ENCODE data around the gene ATP4A.

Gene ATP4A

DNA sequence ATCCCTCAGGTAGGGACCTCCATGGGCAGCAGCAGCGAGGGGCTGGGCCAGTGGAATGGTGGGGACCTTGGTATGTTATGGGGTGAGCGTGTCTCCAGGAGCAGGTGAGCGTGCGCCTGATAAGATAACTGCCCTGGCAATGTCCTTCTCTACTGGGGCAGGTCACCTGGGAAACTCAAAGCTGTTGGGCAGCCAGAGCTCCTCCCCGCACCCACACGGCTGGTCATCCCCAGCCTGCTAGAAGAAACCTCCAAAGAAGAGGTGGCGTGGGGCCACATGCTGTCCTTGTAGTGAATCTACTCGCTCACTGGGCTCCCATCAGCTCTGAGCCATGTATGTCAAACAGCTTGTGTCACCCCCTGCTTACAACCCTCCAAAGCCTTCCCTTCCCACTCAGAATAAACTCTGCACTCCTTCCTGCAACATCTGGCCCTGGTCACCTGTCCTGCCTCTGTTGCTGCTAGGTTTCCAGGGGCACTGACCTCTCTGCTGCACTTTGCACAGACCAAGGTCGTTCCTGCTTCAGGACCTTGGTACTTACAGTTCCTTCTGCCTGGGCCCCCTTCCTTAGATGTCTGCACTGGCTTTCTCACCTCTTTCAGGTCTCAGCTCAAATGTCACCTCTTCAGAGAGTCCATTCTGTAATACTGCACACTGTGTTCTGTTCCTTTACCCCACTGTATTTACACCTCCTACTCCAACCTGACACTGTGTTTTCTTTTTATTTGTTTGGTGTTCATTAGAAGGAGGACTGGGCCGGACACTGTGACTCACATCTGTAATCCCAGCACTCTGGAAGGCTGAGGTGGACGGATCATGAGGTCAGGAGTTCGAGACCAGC lies 1.8 kb upstream of the ATP4A start:
- DNase-seq (ENCODE audit: low read depth) = no peak

DNA sequence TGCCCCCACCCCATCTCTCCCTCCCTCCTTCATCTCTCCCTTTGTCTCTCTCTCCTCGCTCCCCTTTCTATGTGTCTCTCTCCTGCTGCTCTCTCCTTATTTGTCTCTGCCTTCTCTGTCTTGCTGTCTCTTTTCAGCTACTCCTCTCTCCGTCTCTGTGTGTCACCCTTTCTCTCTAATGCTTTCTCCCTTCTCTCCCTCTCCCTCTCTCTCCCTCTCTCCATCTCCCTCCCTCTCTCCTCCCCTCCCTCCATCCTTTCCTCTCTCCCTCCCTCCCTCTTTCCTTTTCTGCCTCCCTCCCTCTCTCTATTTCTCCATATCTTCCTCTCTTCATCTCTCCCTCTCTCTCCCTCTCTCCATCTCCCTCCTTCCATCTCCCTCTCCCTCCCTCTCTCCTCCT lies 682 bp downstream of the ATP4A start:
- no peak for DNase-seq (ENCODE audit: low read depth)

DNA sequence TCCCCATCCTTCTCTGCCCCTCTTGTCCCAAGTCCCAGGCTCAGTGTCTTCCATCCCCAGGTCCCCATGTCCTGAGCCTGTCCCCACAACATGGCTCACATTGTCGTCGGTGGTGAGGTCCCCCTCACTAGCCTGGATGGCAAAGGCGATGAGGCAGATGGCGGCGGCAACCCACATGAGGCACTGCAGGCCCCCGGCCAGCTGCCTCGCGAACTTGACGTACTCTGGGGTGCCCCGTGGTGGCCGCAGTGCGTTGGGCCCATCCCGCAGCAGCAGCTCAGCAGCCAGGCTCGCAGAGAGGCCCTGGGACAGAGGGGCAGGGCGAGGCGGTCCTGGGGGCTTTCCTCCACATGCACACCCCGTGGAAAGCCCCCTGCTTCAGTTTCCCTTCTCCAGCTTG lies 1.1 kb downstream of the ATP4A start:
- DNase-seq (ENCODE audit: low read depth) = no peak

DNA sequence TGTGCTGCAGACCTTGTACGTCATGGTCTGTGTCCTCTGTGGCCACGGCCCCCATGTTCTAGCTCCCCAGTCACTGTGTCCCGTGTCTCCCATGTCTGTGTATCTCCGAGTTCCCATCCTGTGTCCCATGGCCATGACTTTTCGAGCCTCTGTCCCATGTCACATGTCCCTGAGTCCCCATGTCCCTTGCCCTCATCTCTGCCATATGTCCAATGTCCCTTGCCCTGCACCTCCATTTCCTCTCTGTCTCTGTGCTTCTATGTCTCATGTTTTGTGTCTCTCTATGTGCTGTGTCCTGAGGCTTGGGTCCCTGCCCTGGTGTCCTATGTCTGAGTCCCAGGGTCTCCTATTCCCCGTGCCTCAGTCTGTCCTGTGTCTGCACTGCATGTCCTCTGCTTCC lies 2.0 kb downstream of the ATP4A start:
- DNase-seq (ENCODE audit: low read depth) = no peak

DNA sequence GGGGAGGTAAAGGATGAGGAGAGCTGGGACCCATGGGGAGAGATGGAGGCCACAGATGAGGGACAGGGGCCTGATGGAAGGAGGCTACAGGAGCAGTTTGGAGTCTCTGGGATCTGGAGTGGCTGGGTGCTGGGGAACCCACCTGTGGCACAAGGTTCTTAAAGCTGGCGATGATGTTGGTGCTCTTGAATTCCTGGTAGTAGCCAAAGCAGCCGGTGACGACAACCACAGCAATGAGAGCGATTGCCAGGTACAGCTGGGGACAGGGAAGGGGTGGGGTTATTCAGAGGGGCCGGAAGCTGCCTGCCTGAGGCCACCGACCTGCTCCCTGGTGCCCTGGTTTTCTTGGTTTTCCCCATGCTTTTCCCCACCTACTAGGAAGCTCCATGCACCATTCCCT lies 2.8 kb downstream of the ATP4A start:
- no peak for DNase-seq (ENCODE audit: low read depth)

DNA sequence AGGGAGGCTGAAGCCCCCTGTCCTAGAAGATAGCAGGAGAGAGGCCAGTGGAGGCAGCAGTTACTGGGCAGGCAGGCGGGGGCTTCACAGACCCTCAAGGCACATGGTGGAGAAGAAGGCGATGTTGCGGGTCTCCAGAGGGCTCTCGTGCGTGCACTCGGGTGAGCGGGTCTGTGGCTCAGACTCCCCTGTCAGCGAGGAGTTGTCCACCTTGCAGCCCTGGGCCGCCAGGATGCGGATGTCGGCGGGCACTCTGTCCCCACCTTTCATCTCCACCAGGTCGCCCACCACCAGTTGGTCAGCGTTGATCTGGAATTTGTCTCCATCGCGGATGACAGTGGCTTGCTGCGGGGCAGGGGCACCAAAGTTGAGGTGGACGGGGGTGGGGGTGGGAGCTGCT lies 3.2 kb downstream of the ATP4A start:
- DNase-seq (ENCODE audit: low read depth) = no peak

DNA sequence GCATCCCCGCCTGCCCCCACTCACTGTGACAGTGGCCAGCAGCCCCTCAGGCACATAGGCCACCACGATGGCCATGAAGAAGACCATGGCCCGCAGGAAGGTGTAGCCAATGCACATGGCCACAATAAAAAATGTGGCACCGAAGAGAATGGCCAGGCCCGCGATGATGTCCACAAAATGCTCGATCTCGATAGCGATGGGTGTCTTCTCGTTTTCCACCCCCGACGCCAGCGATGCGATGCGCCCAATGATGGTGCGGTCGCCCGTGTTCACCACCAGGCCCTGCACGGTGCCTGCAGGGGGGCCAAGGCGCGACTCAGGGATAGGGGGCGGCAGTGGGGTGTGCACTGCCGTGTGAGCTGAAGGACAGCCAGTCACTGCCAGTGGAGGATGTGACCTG lies 3.7 kb downstream of the ATP4A start:
- DNase-seq (ENCODE audit: low read depth) = no peak

DNA sequence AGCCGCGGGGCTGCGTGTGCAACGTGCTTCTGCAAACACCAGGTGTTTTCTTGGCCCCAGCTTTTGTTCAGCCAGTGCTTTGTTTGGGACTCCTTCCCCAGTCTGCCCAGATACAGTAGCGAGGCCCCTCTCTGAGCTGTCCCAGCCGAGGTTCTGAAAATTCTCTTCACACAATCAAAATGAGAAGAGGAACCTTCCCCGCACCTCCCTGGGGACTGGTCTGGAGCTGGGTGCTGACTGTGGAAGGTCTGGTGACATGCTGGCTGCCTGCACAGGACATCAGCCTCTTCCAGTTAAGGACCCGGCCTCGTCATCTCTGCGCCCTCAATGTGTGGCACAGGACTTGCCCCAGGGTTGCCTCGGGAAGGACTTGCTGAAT lies 4.2 kb downstream of the ATP4A start:
- no peak for DNase-seq (ENCODE audit: low read depth)

DNA sequence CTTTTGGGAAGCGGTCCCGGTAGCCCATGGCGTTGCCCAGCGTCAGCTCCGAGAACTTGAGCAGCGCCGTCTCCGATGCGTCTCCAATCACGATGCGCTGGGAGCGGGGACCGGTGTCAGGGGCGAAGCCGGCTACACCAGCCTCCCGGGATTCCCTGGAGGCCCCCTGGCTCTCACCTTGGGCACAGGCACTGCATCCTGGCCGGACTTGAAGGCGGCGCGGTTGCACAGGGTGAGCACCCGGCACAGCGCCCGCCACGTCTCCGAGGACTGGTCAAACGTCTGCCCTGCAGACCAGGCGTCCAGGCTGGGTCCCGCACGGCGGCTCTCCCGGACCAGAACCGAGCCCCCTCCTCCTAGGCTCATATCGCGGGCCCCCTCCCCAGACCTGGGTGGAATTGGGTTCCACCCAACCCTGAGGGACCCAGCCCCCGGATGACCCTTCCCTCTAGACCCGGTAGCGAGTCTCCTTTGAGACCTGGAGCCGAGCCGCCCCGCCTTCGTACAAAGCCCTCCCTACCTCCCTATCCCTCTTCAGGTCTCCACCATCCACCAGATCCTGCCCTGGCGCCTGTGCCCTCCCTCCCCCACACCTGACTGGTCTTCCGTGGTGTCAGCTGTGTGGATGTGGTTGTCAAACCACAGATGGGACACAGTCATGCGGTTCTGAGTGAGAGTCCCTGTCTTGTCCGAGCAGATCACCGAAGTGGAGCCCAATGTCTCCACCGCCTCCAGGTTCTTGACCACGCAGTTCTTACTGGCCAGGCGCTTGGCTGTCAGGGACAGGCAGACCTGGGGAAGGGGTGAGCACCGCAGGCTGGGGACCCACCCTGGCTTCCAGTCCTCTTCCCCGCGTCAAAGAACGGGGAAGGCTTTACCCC lies 4.8 kb downstream of the ATP4A start:
- DNase-seq (ENCODE audit: low read depth) = no peak

DNA sequence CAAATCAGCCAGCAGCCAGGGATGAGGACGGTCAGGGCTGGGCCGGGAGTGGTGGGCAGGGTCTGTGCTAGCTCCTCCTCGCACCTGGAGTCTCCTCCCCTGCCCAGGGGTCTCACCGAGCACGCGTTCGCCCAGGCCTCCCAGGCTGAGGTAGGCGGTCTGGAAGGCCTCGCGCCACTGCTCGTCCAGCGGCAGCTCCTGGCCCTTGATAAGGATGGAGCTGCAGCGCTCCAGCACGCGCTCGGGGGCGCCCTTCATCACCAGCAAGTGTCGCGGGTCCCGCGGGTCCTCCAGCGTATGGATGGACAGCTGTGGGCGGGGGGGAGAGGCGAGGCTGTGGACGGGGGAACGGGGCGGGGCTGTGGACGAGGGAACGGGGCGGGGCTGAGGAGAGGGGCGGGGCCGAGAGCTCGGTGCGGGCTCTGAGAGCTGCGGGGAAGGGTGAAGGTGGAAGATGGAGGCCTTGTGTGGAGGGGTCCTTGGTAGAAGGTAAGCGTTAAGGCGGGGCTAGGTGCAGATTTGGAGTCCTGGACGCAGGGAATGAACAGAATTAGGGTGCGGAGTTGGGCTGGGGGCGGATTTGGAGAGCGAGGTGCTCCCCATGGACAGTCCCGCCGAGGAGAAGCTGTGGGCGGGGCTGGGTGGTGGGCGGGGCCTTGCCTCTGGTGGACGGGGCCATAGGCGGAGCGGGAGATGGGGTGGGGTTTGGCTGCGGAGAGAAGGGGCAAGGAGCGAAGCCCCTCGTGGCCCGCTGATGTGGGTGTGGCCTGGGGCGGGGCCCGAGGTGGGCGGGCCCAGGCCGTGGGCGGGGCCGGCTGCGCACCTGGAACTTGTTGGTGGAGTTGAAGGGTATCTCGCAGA lies 5.7 kb downstream of the ATP4A start:
- DNase-seq (ENCODE audit: low read depth) = peak; percentile 29

DNA sequence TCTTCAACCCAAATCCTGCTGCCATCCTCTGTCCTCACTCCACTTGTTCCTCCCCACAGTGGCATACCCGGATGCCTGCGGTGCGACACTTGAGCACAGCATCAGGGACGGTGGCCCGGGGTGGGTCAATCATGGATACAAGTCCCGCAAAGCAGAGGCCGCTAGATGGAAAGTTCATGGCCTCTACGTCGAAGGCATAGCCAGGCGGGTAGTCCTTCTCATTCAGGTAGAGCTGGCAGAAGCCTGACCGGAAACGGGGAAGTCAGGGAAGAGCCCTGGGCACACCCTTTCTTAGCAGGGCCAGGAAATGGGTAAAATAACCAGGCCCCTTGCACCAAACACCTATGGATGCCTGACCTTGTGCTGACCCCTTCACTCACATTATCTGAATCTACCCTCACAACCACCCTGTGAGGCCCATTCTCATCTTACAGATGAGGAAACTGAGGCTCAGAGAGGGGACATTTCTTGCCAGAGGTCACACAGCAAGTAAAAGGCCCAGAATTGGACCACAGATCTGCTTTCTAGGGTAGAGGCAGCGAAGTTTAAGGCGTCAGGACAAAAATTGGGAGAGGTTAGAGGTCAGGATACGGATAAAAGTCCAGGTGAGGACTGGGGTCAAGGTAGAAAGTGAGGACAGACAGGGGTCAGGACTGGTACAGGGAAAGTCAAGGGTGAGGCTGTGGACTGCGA lies 6.5 kb downstream of the ATP4A start:
- no peak for DNase-seq (ENCODE audit: low read depth)

DNA sequence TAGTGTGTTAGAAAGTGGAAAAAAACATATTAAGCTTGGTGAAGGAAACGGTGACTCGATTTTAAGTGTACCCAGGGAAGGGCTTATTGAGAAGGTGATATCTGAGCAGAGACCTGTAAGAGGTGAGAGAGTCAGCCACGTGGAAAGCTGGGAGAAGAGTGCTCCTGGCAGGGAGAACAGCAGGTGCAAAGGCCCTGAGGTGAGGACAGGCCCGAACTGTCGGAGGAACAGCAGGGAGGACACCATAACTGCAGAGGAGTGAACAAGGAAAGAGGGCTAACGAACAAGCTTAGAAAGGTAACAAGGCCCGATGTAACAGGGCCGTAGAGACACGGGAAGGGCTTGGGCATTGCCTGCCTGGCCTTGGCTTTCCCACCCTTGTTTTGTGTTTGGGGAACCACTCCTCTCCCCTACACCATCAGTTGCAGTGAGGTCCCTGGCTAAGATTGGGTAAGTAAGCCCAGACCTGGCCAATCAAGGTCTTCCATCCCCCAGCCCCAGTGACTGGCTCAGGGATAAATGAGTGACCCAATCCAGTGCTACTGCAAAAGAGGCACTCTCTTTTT lies 7.3 kb downstream of the ATP4A start:
- DNase-seq (ENCODE audit: low read depth) = no peak

DNA sequence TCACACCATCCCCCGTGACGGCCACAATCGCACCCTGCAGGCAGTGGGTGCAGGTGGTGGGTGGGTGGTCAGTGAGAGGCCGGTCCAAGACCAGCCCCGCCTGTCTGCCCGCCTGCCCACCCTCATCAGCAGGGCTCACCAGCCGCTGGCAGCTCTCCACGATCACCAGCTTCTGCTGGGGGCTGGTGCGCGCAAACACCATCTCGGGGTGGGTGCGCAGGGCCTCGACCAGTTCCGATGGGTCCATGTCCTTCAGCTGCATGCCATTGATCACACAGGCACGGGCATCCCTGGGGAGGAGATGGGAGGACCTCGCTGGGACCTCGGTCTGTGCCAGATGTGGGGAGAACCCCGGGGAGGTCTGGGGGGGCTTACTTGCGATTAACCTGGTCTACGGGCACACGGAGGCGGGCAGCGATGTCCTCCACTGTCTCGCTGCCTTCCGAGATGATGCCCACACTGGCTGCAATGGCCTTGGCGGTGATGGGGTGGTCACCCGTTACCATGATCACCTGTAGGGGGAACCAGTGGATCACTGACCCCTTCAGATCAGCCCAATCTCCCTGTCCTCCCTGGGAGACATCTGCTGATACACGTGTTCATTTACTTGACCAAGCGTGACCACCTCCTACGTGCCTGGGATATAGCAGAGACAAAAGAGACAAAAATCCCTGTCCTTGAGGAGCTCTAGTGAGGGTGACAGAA lies 8.0 kb downstream of the ATP4A start:
- no peak for DNase-seq (ENCODE audit: low read depth)

DNA sequence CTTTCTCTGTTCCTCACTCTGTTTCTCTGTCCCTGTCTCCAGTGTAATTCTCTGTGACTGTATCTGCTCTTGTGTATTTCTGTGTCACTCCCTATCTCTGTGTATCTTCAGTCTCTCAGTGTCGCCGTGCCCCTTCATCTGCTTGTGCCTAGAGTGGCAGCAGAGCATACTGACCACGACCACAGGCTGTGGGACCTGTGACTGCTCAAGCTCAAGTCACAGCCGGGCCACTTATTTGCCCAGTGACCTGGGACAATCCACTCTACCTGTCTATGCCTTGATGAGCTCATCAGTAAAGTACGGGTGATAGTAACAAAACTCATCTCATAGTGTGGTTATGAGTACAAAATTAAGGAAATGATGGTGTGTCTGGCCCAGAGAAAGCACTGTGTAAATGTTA lies 9.4 kb downstream of the ATP4A start:
- no peak for DNase-seq (ENCODE audit: low read depth)

DNA sequence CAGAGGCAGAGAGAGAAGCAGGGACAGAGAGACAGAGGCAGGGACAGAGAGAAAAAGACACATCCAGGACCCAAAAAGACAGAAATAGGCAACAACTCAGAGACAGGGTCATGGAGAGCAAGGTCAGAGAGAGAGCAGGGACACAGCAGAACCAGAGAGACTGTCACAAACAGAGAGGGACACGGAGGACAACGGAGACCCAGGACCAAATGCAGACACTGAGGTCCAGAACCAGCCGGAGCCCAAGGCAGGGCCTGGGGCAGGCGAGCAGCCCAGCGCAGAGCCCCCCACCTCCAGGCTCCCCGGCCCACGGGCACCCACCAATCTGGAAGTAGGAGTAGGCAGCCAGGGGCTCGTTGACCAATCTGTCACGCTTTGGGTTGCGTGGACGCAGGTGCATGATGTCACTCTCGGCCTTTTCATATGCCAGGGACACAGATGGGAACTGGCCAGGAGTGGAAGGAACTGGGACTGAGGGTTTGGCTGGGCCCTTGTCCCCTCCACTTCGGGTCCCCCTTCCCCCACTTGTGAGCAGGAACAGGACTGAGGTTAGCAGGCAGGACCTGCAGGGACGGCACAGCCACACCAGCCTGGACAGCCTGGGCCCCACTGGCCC lies 10.0 kb downstream of the ATP4A start:
- DNase-seq (ENCODE audit: low read depth) = no peak

DNA sequence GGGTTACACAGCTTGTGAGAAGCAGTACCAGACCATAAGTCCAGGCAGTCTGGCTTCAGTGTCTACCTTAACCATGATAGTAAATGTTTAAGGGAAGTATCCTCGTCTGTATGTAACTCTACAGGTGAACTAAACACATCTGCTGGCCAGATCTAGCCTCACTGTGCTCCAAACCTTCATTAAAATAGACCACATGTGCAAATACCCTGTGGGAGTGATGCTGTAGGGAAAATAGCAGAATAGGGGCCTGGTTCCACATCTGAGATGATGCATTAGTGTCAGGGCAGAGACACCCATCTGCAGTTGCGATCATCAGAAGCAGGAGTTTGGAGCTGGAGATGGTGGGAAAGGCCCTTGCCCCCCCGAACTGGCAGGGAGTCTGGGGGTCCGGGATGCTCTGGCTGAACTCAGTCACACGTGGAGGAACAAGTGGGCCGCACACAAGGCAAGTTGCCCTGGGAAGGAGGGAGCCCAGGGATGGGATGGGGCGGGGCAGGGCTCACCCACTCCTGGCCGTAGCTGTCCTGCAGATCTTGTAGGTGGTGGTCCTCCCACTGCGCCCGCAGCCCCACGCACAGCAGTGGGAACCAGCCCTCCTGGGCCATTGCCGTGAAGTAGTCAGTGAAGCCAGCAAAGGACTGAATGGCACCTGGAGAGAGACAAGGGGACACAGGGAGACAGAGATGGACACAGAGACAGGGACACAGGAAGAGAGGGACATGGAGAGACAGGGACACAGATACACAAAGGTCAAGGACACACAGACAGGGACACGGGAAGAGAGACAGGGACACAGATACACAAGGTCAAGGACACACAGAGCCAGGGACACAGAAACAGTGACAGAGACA lies 10.7 kb downstream of the ATP4A start:
- DNase-seq (ENCODE audit: low read depth) = no peak

DNA sequence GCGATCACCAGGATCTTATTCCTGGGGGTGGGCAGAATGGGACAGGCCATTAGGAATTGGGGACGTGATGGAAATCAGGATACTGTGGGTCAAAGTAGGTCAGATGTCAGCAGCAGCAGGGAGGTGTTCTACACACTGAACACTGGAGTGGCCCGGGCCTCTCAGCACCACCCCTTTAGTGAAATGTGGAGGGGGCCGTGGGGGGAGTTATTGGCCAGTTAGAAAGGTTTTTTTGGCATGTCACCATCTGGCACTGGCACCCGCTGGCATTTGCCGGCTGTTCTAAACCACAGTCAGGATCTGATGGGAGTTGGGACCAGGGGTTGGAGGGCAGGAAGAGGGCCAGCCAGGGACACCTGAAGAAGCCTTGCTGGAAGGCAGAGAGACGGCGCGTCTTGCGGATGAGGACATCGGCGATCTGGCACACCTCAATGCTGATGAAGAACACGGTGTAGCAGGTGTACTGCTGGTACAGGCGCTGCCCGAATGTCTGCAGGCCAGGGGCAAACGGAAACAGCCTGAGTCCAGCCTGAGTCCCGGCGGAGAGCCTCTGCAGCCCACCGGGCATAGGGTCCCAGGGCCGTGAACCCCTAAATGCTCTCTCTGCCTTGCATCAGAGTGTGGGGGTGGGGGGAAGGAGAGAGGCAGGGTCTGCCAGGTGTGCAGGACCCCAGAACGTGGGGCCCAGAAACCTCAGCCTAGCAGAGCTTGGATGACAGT lies 12.2 kb downstream of the ATP4A start:
- DNase-seq (ENCODE audit: low read depth) = no peak

DNA sequence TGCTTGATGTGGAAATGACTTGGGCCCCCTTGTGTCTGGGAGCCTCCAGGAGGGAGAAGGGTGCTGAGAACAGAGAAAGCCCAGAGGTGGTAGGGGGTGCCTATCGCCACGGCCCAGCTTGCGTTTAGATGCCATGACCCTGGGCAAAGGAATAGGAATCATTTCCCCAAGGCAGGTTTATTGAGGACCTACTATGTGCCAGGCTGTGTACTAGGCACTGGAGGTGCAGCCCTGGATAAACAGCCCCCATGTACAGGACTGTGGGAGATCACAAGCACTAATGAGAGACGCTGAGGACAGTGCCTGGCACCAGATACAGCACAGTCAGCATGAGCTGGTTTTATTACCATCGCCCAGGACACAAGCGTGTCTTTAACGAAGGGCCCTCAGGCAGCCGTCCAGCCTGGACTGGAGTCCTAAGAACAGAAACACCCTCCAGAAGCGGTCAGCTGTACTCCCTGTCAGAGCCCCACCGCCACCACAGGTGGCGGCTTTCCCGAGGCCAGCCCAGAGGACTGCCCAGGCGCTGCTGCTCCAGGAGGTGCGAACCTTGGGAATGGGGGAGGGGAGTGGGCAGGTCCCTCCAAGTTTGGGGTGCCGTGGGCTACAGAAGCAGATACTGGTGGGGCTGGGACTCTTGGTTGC lies 13.5 kb downstream of the ATP4A start:
- DNase-seq (ENCODE audit: low read depth) = no peak
